Stomach (tissue), 4 donors: Measurements from ENCODE around the gene CD247.

Experiments
- POLR2A ChIP-seq, 4 donors: fragments of 450-650 bp; IDR thresholded peaks; one replicate each; pipeline ENCODE4 v1.6.1; 2016; ENCODE audit warnings: antibody characterized with exemption in 4 of 4, control low read depth in 2 of 4, mild to moderate bottlenecking in 1 of 4, moderate library complexity in 1 of 4
- POLR2AphosphoS5 ChIP-seq, 3 donors: sonication (generic); formaldehyde crosslinking; IDR thresholded peaks; one replicate each; pipeline ENCODE4 v1.6.1; 2016; ENCODE audit warnings: antibody characterized with exemption in 3 of 3
- TF ChIP-seq, protein P1 (sequence below), 7 experiments: fragments of 450-650 bp in 4 of 7; fragments of 200-600 bp in 3 of 7; sonication (generic) in 3 of 7; IDR thresholded peaks; one replicate each; pipeline ENCODE4 v1.5.1; 2016 to 2019; ENCODE audit warnings: antibody characterized with exemption in 7 of 7, control low read depth in 2 of 7, mild to moderate bottlenecking in 1 of 7

DNA sequence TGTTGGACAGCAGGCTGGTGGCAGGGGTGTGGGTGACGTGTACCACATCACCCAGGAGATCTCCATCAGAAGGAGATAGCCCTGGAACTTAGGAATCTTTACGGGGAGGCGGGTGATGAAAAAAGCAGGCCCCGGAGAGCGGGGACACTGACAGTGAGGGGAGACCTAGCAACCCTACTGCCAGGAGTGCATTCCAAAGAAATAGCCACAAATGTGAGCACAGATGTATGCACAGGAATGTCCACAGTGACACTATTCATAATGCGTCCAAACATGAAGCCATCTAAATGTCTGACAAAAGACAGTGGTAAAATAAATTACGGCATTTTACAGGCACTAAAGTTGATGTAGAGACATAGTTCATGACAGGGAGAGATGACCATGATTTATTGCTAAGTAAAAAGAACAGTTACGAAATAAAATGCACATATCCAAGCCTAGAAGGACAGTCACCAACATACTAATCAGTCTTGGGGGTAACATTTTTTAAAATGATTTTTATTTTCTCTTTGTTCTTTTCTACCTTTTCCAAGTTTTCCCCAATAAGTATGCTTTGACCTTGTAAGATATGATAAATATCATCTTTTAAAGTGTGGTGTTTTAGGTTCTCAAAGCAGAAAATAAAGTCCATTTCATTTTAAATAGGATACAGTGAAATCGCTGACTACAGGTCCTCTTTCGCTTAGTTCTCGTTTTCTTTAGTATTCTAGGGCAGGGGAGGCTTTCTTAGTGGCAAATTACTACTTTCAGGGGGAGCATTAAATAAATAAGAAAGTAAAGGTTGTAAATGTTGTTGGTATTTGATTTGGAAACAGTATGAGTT, 21.3 kb downstream of the CD247 start:
- TF ChIP-seq POLR2A (IDR thresholded peaks at IDR 0.05): no peak
- TF ChIP-seq, protein P1, sequence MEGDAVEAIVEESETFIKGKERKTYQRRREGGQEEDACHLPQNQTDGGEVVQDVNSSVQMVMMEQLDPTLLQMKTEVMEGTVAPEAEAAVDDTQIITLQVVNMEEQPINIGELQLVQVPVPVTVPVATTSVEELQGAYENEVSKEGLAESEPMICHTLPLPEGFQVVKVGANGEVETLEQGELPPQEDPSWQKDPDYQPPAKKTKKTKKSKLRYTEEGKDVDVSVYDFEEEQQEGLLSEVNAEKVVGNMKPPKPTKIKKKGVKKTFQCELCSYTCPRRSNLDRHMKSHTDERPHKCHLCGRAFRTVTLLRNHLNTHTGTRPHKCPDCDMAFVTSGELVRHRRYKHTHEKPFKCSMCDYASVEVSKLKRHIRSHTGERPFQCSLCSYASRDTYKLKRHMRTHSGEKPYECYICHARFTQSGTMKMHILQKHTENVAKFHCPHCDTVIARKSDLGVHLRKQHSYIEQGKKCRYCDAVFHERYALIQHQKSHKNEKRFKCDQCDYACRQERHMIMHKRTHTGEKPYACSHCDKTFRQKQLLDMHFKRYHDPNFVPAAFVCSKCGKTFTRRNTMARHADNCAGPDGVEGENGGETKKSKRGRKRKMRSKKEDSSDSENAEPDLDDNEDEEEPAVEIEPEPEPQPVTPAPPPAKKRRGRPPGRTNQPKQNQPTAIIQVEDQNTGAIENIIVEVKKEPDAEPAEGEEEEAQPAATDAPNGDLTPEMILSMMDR (IDR thresholded peaks at IDR 0.05): no peak
- no peak for TF ChIP-seq POLR2AphosphoS5 (IDR thresholded peaks at IDR 0.05)
